HG02884 (cell line): ENCODE data around the gene ATOSB.

Experiments used
- ATAC-seq: cut with Tn5 transposase; IDR thresholded peaks from one replicate; pipeline ENCODE4 v1.9.1; 2021; ENCODE audit warnings: mild to moderate bottlenecking, moderate library complexity; ENCODE audit not compliant: unreplicated experiment

The ATOSB gene

GRCh38 chr9:35096035-35096849 is 19.4 kb downstream of the ATOSB start, which contains the start of gene PIGO:
TSS of gene PIGO (minus strand) at chr9:35096591. CDS start at chr9:35095565, 1,026 bp downstream.
- ATAC-seq = peak; percentile 89

- no peak for ATAC-seq
Measured at GRCh38 chr9:35091536-35091935, 24.1 kb downstream of the ATOSB start.

GRCh38 chr9:35089434-35089833 is 26.2 kb downstream of the ATOSB start:
- ATAC-seq = no peak

GRCh38 chr9:35085078-35085477 is 30.6 kb downstream of the ATOSB start:
- no peak for ATAC-seq

GRCh38 chr9:35079426-35080341 is 36.0 kb downstream of the ATOSB start, which contains the start of gene FANCG:
TSS of gene FANCG (minus strand) at chr9:35079942. CDS start at chr9:35079524, 418 bp downstream.
- ATAC-seq = peak; percentile 85

GRCh38 chr9:35079041-35079425 is 36.6 kb downstream of the ATOSB start:
- ATAC-seq = no peak

GRCh38 chr9:35078066-35078465 is 37.6 kb downstream of the ATOSB start:
- ATAC-seq = no peak

GRCh38 chr9:35076848-35077247 is 38.8 kb downstream of the ATOSB start:
- ATAC-seq = no peak

- ATAC-seq = no peak
Measured at GRCh38 chr9:35075358-35075757, 40.3 kb downstream of the ATOSB start.

GRCh38 chr9:35074791-35075190 is 40.9 kb downstream of the ATOSB start:
- ATAC-seq = no peak

GRCh38 chr9:35074141-35074540 is 41.5 kb downstream of the ATOSB start:
- ATAC-seq = no peak

GRCh38 chr9:35073279-35073612 is 42.4 kb downstream of the ATOSB start:
- ATAC-seq = no peak

- peak; percentile 79 for ATAC-seq
Measured at GRCh38 chr9:35072461-35073278, 43.0 kb downstream of the ATOSB start, which contains the start of gene VCP. TSS of gene VCP (minus strand) at chr9:35072625. CDS start at chr9:35072353, 272 bp downstream.

GRCh38 chr9:35071814-35072460 is 43.7 kb downstream of the ATOSB start:
- ATAC-seq = peak; percentile 42

GRCh38 chr9:35070823-35071813 is 44.5 kb downstream of the ATOSB start:
- ATAC-seq = no peak

GRCh38 chr9:35069020-35069419 is 46.6 kb downstream of the ATOSB start:
- ATAC-seq = no peak

- ATAC-seq = no peak
Measured at GRCh38 chr9:35067056-35067455, 48.6 kb downstream of the ATOSB start.

- no peak for ATAC-seq
Measured at GRCh38 chr9:35060548-35061207, 55.0 kb downstream of the ATOSB start.

- no peak for ATAC-seq
Measured at GRCh38 chr9:35059438-35059837, 56.2 kb downstream of the ATOSB start.
